ENCODE measurements around the gene HTT. TPM values are rescaled to one million over a fixed set of nuclear protein-coding genes. Genes with fewer than 3 reads are reported as not detected.
A peak's percentile ranks its signal among the peaks of the same experiment; 100 is the strongest.

HTT gene
- total RNA-seq, 1 donor from 2014 or later: 20.0 TPM

DNA sequence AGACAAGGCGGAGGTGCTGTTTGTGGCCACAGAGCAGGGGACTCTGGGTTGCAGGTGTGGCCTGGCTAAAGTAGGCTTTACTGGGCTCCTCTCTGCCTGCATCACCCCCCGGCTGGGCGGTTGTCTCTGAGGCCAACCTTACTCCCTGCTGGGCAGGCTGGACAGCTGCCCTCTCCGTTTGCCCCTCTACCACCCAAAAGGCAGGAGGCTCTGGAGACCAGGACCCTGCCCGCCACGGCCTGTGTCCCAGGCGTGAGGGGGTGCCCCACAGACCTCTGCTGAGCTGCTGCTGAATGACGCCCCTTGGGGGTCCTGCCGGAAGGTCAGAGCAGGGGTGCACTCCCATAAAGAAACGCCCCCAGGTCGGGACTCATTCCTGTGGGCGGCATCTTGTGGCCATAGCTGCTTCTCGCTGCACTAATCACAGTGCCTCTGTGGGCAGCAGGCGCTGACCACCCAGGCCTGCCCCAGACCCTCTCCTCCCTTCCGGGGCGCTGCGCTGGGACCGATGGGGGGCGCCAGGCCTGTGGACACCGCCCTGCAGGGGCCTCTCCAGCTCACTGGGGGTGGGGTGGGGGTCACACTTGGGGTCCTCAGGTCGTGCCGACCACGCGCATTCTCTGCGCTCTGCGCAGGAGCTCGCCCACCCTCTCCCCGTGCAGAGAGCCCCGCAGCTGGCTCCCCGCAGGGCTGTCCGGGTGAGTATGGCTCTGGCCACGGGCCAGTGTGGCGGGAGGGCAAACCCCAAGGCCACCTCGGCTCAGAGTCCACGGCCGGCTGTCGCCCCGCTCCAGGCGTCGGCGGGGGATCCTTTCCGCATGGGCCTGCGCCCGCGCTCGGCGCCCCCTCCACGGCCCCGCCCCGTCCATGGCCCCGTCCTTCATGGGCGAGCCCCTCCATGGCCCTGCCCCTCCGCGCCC, 1.1 kb upstream of the HTT start:
- intact Hi-C loops (cut with micrococcal nuclease): no loop called here
- Histone ChIP-seq H3K4me1 (peaks cover 39% of the 10 kb centered on the region), H3K4me3 (peak overlapping the region; percentile 85), H3K9me3 (replicated peaks) (no peaks in the 10 kb centered on the region), H3K36me3 (no peaks in the 10 kb centered on the region), H3K27me3 (ENCODE audit: low read depth) (no peaks in the 10 kb centered on the region), H3K27ac (replicated peaks) (peak overlapping the region; percentile 76)
- TF ChIP-seq, protein P1, sequence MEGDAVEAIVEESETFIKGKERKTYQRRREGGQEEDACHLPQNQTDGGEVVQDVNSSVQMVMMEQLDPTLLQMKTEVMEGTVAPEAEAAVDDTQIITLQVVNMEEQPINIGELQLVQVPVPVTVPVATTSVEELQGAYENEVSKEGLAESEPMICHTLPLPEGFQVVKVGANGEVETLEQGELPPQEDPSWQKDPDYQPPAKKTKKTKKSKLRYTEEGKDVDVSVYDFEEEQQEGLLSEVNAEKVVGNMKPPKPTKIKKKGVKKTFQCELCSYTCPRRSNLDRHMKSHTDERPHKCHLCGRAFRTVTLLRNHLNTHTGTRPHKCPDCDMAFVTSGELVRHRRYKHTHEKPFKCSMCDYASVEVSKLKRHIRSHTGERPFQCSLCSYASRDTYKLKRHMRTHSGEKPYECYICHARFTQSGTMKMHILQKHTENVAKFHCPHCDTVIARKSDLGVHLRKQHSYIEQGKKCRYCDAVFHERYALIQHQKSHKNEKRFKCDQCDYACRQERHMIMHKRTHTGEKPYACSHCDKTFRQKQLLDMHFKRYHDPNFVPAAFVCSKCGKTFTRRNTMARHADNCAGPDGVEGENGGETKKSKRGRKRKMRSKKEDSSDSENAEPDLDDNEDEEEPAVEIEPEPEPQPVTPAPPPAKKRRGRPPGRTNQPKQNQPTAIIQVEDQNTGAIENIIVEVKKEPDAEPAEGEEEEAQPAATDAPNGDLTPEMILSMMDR (IDR thresholded peaks at IDR 0.05; ENCODE audit: borderline replicate concordance): peak; percentile 9
- DNase-seq: peak; percentile 23

GRCh38 chr4:3074846-3075651, 568 bp downstream of the HTT start:
- Histone ChIP-seq H3K27ac (replicated peaks) (peak overlapping the region; percentile 90), H3K27me3 (ENCODE audit: low read depth) (no peaks in the 10 kb centered on the region), H3K9me3 (replicated peaks) (no peaks in the 10 kb centered on the region), H3K4me3 (peak overlapping the region; percentile 85), H3K36me3 (no peaks in the 10 kb centered on the region), H3K4me1 (peaks cover 53% of the 10 kb centered on the region)
- TF ChIP-seq, protein P1 (IDR thresholded peaks at IDR 0.05; ENCODE audit: borderline replicate concordance): no peak
- intact Hi-C loops (cut with micrococcal nuclease): no loop called here
- DNase-seq: peak; percentile 40

GRCh38 chr4:3075652-3075981, 1.1 kb downstream of the HTT start:
- no peaks in the 10 kb centered on the region for H3K9me3 ChIP-seq (replicated peaks)
- no peaks in the 10 kb centered on the region for H3K27me3 ChIP-seq (ENCODE audit: low read depth)
- H3K27ac ChIP-seq (replicated peaks): peak overlapping the region; percentile 90
- no peaks in the 10 kb centered on the region for H3K36me3 ChIP-seq
- peak overlapping the region; percentile 85 for H3K4me3 ChIP-seq
- intact Hi-C loops (cut with micrococcal nuclease): no loop called here
- H3K4me1 ChIP-seq: peaks cover 54% of the 10 kb centered on the region
- no peak for DNase-seq
- TF ChIP-seq, protein P1 (IDR thresholded peaks at IDR 0.05; ENCODE audit: borderline replicate concordance): no peak

DNA sequence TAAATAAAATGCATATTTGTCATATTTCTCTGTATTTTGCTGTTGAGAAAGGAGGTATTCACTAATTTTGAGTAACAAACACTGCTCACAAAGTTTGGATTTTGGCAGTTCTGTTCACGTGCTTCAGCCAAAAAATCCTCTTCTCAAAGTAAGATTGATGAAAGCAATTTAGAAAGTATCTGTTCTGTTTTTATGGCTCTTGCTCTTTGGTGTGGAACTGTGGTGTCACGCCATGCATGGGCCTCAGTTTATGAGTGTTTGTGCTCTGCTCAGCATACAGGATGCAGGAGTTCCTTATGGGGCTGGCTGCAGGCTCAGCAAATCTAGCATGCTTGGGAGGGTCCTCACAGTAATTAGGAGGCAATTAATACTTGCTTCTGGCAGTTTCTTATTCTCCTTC, 3.3 kb downstream of the HTT start:
- H3K27ac ChIP-seq (replicated peaks): no peak overlapping the region
- intact Hi-C loops (cut with micrococcal nuclease): no loop called here
- no peak for DNase-seq
- no peaks in the 10 kb centered on the region for H3K36me3 ChIP-seq
- H3K4me1 ChIP-seq: peaks cover 54% of the 10 kb centered on the region
- H3K9me3 ChIP-seq (replicated peaks): no peaks in the 10 kb centered on the region
- H3K4me3 ChIP-seq: no peak overlapping the region
- no peaks in the 10 kb centered on the region for H3K27me3 ChIP-seq (ENCODE audit: low read depth)
- TF ChIP-seq, protein P1 (IDR thresholded peaks at IDR 0.05; ENCODE audit: borderline replicate concordance): no peak

- Histone ChIP-seq H3K4me3 (no peak overlapping the region), H3K36me3 (no peaks in the 10 kb centered on the region), H3K27ac (replicated peaks) (no peak overlapping the region), H3K4me1 (peaks cover 41% of the 10 kb centered on the region), H3K9me3 (replicated peaks) (no peaks in the 10 kb centered on the region), H3K27me3 (ENCODE audit: low read depth) (no peaks in the 10 kb centered on the region)
- no peak for DNase-seq
- intact Hi-C loops (cut with micrococcal nuclease): no loop called here
- TF ChIP-seq, protein P1 (IDR thresholded peaks at IDR 0.05; ENCODE audit: borderline replicate concordance): no peak
Measured at GRCh38 chr4:3079694-3080123, 5.2 kb downstream of the HTT start.
